GM23248 (cell line): Measurements from ENCODE around the gene PDCD7. TPM values are rescaled to one million over a fixed set of nuclear protein-coding genes. Genes with fewer than 3 reads are reported as not detected.

Experiments used
- DNase-seq: peaks from one replicate; pipeline ENCODE4 v3.0.0-alpha.2; 2015
- H2AFZ ChIP-seq: fragments of 200-600 bp; sonication (generic); 2 replicates; pipeline ENCODE4 v1.6.1; 2016; ENCODE audit warnings: antibody characterized with exemption
- H3F3A ChIP-seq: fragments of 200-600 bp; sonication (generic); 2 replicates; pipeline ENCODE4 v1.6.1; 2016; ENCODE audit warnings: mild to moderate bottlenecking, antibody characterized with exemption, mixed run types; ENCODE audit not compliant: insufficient read depth
- H3K27ac ChIP-seq: fragments of 200-600 bp; sonication (generic); 2 replicates; pipeline ENCODE4 v1.5.1; 2016; ENCODE audit warnings: mild to moderate bottlenecking
- H3K27me3 ChIP-seq: fragments of 200-600 bp; sonication (generic); replicated peaks from 2 replicates; pipeline ENCODE4 v1.6.1; 2016; ENCODE audit warnings: mild to moderate bottlenecking; ENCODE audit not compliant: insufficient read depth
- H3K36me3 ChIP-seq: fragments of 200-600 bp; sonication (generic); 2 replicates; pipeline ENCODE4 v1.6.1; 2016; ENCODE audit warnings: low read depth, mild to moderate bottlenecking
- H3K4me1 ChIP-seq: fragments of 200-600 bp; sonication (generic); 2 replicates; pipeline ENCODE4 v1.6.1; 2016; ENCODE audit warnings: mild to moderate bottlenecking; ENCODE audit not compliant: insufficient read depth
- H3K4me2 ChIP-seq: fragments of 200-600 bp; sonication (generic); one replicate; pipeline ENCODE4 v1.6.1; 2016; ENCODE audit warnings: mild to moderate bottlenecking; ENCODE audit not compliant: unreplicated experiment
- H3K4me3 ChIP-seq: fragments of 200-600 bp; sonication (generic); 2 replicates; pipeline ENCODE4 v1.5.1; 2016; ENCODE audit warnings: mild to moderate bottlenecking
- H3K79me2 ChIP-seq: fragments of 200-600 bp; sonication (generic); 2 replicates; pipeline ENCODE4 v1.6.1; 2016; ENCODE audit warnings: mild to moderate bottlenecking; ENCODE audit not compliant: insufficient read depth
- H3K9ac ChIP-seq: fragments of 200-600 bp; sonication (generic); 2 replicates; pipeline ENCODE4 v1.6.1; 2016; ENCODE audit warnings: mild to moderate bottlenecking
- H3K9me2 ChIP-seq: fragments of 200-600 bp; sonication (generic); 2 replicates; pipeline ENCODE4 v1.6.1; 2016; ENCODE audit warnings: mixed run types, mild to moderate bottlenecking, moderate library complexity; ENCODE audit not compliant: insufficient read depth
- H3K9me3 ChIP-seq: fragments of 200-600 bp; sonication (generic); one replicate; pipeline ENCODE4 v1.6.1; 2017; ENCODE audit warnings: low read depth
- H4K20me1 ChIP-seq: fragments of 200-600 bp; sonication (generic); 2 replicates; pipeline ENCODE4 v1.6.0; 2016; ENCODE audit not compliant: insufficient read depth
- EZH2 ChIP-seq: fragments of 200-600 bp; sonication (generic); IDR thresholded peaks from 2 replicates; pipeline ENCODE4 v1.6.1; 2018; ENCODE audit warnings: antibody characterized with exemption, mild to moderate bottlenecking; ENCODE audit not compliant: insufficient read depth, poor library complexity, severe bottlenecking
- EZH2phosphoT487 ChIP-seq: fragments of 200-600 bp; sonication (generic); IDR thresholded peaks from 2 replicates; pipeline ENCODE4 v1.6.1; 2018; ENCODE audit warnings: antibody characterized with exemption, moderate library complexity, mild to moderate bottlenecking, low read depth; ENCODE audit not compliant: insufficient read depth
- WGBS, 2 experiments: methylation state at CpG; one replicate each; pipeline ENCODE4 v1.1.6; 2015 to 2017; ENCODE audit warnings: low lambda C conversion rate in 2 of 2, low coverage in 1 of 2; ENCODE audit errors: missing lambda C conversion rate in 2 of 2; 5-methylcytosine and 5-hydroxymethylcytosine counted together
- in situ Hi-C: fragments of 300-500 bp; cut with MboI; formaldehyde crosslinking; loops from 2 replicates; pipeline ENCODE4 v1.15.0; 2020
- polyA plus RNA-seq: library from polyadenylated mRNA; unstranded; fragments of >200 nt; fragmentation: Nextera tagmentation; extraction: Ambion mirVana; gene quantifications from 2 replicates; pipeline ENCODE4 v1.2.1, GENCODE V29; 2016
- total RNA-seq: library from RNA; depleted of rRNA; stranded (reverse); fragments of >200 nt; shearing (Covaris generic); gene quantifications from 2 replicates; pipeline ENCODE4 v1.2.3, GENCODE V29; 2014

The PDCD7 gene
- total and polyA plus RNA-seq, 2 experiments from 2014 or later, result 7.5 to 13.6 TPM

DNA sequence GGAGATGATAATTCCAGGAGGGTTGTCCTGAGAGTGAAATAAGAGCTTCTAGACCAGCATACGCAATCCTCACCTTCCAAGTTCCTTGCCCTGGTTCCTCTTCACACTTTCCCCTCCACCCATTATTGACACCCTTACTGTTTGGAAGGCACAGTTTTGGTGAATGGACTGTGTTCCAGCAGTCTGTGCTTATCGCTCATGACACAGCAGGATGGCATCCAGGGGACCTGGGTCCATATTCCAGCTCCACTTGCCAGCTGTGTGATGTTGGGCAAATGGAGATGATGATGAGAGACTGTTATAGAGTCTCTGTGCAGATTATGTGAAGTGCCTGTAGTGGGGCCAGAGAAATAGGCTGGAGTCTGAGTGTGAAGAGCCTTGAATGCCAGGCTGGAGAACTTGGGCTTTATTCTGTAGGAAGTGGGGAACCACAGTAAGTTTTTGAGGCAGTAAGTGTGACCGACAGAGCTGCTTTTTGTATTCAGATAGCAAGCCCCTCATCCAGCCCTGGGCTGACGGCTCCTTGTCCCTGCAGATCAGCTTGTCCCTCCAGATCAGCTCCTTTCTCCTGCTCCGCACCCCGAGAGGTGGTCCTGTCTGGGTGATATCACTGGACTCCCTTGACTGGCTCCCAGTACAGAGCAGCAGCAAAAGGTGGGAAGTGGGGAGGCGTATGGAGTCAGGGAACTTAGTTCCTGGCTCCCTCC lies 49.0 kb downstream of the PDCD7 start:
- Histone ChIP-seq H3K79me2 (no peaks in the 10 kb centered on the region), H3K9me2 (no peaks in the 10 kb centered on the region), H4K20me1 (no peaks in the 10 kb centered on the region), H3K36me3 (no peaks in the 10 kb centered on the region), H3F3A (no peaks in the 10 kb centered on the region), H2AFZ (no peak overlapping the region), H3K9ac (no peak overlapping the region), H3K27me3 (0 out of 2 replicates have a peak, but pooled peaks cover 3% of the 10 kb centered on the region), H3K4me1 (no peaks in the 10 kb centered on the region), H3K9me3 (no peaks in the 10 kb centered on the region), H3K4me3 (no peak overlapping the region), H3K4me2 (no peak overlapping the region), H3K27ac (no peak overlapping the region)
- in situ Hi-C loops, result no loop called here
- no peak for DNase-seq
- TF ChIP-seq EZH2phosphoT487 (no peak), EZH2 (no peak)
- WGBS, 2 experiments, result 78 to 82% methylated on average over 7 of the region's 7 CpGs

DNA sequence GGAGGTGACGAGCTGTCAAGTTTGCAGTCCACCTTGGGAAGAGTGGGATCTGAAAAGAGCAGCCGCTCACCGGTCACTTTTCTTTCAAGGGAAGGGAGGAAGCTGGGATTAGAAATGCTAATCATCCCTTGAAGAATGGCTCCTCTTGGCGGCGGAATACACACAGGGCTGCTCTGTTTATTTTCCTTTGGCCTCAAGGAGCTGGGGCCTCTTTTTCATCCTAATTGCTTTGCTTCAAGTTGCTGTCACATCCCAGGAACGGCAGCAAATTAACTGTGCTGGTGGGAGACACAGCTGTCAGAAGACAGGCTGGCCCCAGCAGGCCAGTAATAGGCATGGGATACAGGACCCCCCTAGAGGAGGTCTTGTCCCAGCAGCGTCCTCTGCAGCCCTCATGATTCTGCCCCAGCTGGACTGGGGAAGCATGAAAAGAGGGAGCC lies 50.3 kb downstream of the PDCD7 start:
- Histone ChIP-seq H3K9me3 (no peaks in the 10 kb centered on the region), H3K27me3 (peaks cover 12% of the 10 kb centered on the region; the same call in 1 of the 2 replicates), H3K79me2 (no peaks in the 10 kb centered on the region), H3F3A (no peaks in the 10 kb centered on the region), H3K4me2 (no peak overlapping the region), H3K4me3 (no peak overlapping the region), H3K9me2 (no peaks in the 10 kb centered on the region), H3K36me3 (no peaks in the 10 kb centered on the region), H3K4me1 (no peaks in the 10 kb centered on the region), H3K27ac (no peak overlapping the region), H3K9ac (no peak overlapping the region), H2AFZ (no peak overlapping the region), H4K20me1 (no peaks in the 10 kb centered on the region)
- DNase-seq, result no peak
- TF ChIP-seq EZH2 (no peak), EZH2phosphoT487 (no peak)
- 77 to 78% methylated on average over 7 of the region's 7 CpGs for WGBS, 2 experiments
- in situ Hi-C loops, result no loop called here

DNA sequence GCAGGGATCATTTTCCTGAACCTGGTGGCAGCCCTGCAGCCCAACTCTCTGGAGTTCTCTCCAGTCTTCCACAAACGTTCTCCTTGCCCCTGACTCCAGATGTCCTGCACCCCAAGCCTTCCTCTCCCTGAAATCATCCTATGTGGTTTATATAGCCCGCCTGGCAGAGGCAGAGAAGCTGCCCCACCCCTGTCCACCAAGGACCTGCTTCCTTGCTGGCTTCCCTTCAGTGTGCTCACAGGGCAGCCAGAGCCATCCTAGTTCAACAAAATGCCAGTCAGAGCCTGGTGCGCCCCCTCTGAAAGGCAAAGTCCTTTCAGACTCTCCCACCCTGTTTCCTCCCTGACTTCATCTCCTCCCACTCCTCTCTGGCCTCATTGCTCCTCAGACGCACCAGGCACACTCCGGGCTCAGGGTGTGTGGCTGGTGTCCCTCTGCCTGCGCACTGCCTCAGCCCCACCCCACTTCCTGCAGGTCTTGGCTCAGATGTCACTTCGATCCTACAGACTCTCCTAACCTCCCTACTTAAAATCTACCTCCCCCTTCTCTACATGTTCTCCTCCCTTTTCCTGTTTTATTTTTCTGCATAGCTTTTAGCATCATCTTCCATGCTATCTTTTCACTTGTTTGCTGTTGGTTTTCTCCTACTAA lies 51.2 kb downstream of the PDCD7 start:
- H3K9ac ChIP-seq, result no peak overlapping the region
- no peak overlapping the region for H2AFZ ChIP-seq
- in situ Hi-C loops, result no loop called here
- no peaks in the 10 kb centered on the region for H3K9me3 ChIP-seq
- no peak overlapping the region for H3K27ac ChIP-seq
- H3K4me3 ChIP-seq, result no peak overlapping the region
- no peak for TF ChIP-seq EZH2
- TF ChIP-seq EZH2phosphoT487, result no peak
- peaks cover 12% of the 10 kb centered on the region; the same call in 1 of the 2 replicates for H3K27me3 ChIP-seq
- no peaks in the 10 kb centered on the region for H3K4me1 ChIP-seq
- no peaks in the 10 kb centered on the region for H3K79me2 ChIP-seq
- DNase-seq, result no peak
- no peaks in the 10 kb centered on the region for H3K36me3 ChIP-seq
- no peaks in the 10 kb centered on the region for H4K20me1 ChIP-seq
- no peak overlapping the region for H3K4me2 ChIP-seq
- no peaks in the 10 kb centered on the region for H3K9me2 ChIP-seq
- no peaks in the 10 kb centered on the region for H3F3A ChIP-seq
- 47 to 56% methylated on average over 7 of the region's 7 CpGs for WGBS, 2 experiments

DNA sequence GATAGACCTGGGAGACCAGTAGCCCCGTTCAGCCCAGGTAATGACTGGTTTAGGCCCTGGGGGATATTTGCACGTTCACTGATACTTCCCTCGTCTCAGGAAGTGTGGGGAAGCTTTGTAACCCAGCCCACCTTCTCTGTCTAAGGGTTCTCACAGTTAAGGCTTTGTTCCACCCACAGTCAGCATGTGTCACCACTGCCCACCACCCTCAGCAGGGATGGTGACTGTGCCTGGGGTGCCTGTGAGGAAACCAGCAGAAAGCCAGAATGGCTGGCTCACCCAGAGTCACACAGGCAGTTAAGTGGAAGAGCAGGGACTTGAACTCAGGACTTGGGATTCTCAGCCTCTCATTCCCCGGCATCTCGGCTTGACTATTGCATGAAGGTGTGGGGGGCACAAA lies 51.9 kb downstream of the PDCD7 start:
- H3K36me3 ChIP-seq, result no peaks in the 10 kb centered on the region
- no peak for TF ChIP-seq EZH2
- TF ChIP-seq EZH2phosphoT487, result no peak
- peaks cover 12% of the 10 kb centered on the region; the same call in 1 of the 2 replicates for H3K27me3 ChIP-seq
- H3K4me2 ChIP-seq, result no peak overlapping the region
- no peak overlapping the region for H2AFZ ChIP-seq
- in situ Hi-C loops, result no loop called here
- WGBS, 2 experiments, result 79 to 83% methylated on average over 5 of the region's 5 CpGs
- DNase-seq, result peak; percentile 36
- H3K4me1 ChIP-seq, result no peaks in the 10 kb centered on the region
- H3K9me2 ChIP-seq, result no peaks in the 10 kb centered on the region
- H3F3A ChIP-seq, result no peaks in the 10 kb centered on the region
- no peaks in the 10 kb centered on the region for H3K9me3 ChIP-seq
- H4K20me1 ChIP-seq, result no peaks in the 10 kb centered on the region
- H3K9ac ChIP-seq, result no peak overlapping the region
- no peak overlapping the region for H3K27ac ChIP-seq
- H3K79me2 ChIP-seq, result no peaks in the 10 kb centered on the region
- H3K4me3 ChIP-seq, result no peak overlapping the region
